DMS 273 treated with DMSO at 0.1 percent for 48 hours (cell line): Measurements from ENCODE around the gene LRP1B.
"Not testable (repeated sequence)": the region's sequence is repeated elsewhere in the genome, so short reads cannot be mapped to it uniquely, and the experiment has no call there.

Experiments used
- DNase-seq: peaks from one replicate; lab custom pipeline; 2025; lab: John Stamatoyannopoulos, UW

The LRP1B gene

GRCh38 chr2:141888987-141889555, 241.7 kb downstream of the LRP1B start:
- DNase-seq = no peak

DNA sequence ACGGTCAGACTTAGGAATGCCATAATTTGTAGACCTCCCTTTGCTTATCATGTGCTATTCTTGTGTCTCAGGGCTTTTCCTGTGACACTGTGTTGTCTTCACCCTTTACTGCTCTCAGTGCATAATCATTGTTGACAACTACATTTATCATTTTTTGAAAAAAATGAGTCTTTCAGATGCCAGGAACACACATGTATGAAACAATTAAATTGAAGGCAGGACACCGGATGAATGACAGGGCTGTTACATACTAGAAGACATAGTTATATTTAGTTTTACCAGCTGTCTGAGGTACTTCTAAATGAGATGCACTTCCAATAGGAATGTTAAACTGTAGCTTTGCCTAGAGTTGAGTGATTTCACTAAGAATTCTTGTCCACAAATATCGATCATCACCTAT, 243.5 kb downstream of the LRP1B start:
- no peak for DNase-seq

- no peak for DNase-seq
These were observed 252.8 kb downstream of the LRP1B start for GRCh38 chr2:141878016-141878415.

- DNase-seq = no peak
These were observed 258.7 kb downstream of the LRP1B start for GRCh38 chr2:141871913-141872634.

GRCh38 chr2:141869572-141869971, 261.2 kb downstream of the LRP1B start:
- DNase-seq = no peak

DNA sequence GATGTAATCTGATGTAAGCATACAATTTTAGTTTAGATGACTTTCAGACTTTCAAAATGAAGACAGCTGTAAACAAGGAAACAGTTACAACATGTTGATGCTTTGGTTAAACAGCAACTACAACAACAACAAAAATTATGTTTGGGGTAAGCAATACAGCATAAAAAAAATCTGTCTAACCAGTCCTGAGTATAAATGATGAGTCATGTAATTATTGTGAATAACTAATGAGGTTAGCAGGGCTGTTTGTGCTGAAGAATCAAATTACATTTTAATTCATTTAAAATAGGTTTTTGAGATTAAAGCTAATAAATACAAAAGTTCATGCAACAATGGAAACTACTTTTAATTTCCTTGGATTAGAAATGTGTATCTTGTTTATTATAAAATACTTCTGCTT, 266.9 kb downstream of the LRP1B start:
- DNase-seq = no peak

DNA sequence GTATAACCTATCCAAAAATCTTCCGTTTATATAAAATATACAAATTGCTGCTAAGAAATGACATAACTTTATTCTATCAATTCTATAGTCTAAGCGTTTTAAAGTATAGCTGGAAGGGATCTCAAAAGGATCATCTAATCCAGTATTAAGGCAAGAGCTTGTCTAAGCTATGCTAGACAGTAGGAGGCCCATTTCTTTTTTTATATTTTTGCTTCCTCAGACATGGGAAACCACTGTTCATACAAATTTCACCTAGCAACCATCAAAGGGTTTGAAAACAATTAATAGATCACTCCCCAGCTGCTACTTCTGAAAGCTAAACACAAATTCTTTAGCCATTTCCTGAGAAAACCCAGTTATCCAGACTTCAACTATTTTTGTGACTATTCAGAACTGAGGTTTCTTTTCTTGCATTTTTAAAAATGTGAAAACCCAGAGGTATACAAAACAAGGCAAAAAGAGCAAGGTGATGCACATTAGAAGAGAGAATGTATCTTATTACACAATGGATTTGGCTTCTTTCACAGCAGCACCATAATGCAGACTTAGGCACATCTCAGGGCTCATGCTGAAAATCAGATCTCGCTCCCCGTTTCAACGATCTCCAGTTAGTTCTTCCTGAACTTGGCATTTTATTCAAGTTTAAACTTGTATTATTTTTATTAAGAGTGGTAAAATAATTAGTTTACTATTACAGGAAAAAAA, 274.4 kb downstream of the LRP1B start:
- no peak for DNase-seq

DNA sequence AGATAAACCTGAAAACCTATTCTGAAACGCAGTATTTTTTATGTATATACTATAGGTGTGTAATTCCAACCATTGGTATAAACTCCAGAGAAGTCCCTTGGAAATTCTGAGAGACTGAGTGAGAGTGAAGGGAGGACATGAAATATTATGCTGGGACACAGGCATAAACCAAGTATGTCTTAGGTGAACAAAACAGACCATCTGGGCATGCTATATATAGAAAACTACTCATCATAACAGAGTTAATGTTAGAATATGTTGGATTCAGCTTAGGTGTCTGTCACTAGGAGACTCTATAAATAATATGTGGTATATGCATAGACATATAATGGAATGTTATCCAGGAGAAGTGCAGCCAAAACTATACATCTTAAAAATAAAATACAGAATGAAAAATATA, 282.6 kb downstream of the LRP1B start:
- DNase-seq = no peak

DNA sequence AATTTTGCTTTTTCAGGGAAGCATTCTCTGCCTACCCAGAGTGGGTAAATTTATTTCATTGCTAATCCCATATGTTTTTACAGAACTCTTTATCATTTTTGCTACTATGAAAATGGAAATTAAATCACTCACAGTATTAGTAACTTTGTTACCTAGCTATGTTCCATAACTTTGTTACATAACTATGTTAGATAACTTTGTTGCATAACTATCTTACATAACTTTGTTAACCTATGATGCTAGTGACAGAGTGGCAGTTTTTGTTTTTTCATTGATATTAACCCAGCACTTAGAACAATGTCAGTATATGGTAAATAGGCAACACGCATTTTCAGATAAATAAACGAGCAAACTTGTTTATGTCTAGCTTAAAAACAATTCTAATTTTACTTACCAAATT, 286.6 kb downstream of the LRP1B start:
- DNase-seq = no peak

DNA sequence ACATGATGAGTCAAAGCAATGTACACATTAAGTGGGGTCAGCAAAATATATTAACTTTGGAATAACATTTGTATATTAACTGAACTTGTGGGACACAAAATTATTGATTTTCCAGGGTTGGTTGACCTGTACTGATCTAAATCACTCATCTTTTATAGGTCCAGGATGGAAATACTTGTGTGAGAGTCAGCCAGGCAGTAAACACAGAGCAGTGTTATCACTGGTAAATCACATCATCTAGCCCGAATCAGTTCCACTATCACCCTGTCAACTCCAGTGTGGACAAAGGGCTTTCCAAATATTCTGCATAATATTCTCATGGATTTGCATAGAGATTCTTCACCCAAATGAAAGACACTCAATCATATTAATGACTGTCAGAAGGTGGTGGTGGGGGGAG, 295.7 kb downstream of the LRP1B start:
- DNase-seq = no peak

DNA sequence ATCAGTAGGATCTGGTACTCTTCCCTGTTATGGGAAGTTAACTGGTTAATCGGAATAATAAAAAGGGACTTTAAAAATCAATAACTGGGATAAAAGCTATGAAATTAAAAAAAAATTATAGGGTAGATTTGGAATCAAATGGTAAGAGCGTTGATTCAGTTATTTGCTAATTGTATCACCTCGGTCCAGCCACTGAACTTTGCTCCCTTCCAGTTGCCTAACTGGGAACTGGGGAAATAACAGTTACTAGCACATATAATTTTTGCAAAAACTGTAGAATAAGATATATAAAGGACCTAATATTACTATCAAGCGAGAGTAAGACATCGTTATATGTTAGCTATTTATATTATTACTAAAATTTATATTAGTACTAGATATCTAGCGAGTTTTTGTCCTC, 302.1 kb downstream of the LRP1B start:
- DNase-seq = no peak

GRCh38 chr2:141824790-141825189, 306.0 kb downstream of the LRP1B start:
- DNase-seq = no peak

DNA sequence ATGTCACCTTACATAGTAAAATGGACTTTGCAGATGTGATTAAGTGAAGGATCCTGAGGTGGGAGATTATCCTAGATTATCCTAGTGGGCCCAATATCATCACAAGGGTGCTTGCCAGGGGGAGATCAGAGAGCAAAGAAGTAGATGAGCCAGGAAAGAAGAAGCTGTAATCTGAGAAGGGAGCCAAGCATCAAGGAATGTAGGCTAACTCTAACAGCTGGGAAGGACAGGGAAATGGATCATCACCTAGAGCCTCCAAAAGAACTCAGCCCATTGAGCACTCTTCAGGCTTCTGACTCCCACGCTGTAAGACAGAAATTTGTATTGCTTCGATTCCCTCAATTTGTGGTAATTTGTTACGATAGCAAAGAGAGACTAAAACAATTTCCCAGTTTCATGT, 309.9 kb downstream of the LRP1B start:
- DNase-seq = no peak

GRCh38 chr2:141815320-141815719, 315.5 kb downstream of the LRP1B start:
- DNase-seq = not testable (repeated sequence)

DNA sequence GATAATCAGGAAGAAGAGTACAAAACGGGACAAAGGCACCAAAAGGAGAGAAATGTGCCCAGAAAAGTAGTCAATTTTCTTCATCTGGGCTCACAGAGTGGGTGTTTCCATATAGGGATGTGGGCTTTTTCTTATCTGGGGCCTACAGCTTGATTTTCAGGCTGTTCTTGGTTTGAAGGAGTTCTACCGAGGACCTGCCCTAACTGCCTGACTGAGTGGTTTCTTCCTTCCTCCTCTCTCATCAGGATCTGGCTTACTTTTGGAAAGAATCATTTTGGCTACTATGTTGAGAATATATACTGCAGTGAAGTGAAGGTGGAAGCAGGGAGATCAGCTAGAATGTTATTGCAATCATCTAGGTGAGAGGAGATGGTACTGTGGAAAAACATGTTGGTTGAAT, 316.7 kb downstream of the LRP1B start:
- no peak for DNase-seq

DNA sequence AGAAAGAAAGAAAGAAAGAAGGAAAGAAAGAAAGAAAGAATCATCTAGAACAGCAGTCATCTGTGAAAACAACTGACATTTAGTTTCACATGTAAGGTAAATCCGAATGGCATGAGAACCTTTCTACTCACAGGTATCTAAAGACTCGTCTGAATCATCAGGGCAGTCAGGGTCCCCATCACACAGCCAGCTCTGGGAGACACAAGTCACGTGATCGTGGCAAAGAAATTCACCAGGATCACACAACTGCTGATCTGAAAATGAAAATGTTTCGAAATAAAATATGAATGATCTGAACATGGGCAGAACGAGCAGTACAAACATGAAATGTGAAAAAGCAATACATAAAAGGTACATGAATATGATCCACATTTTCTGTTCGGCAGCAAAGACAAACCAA, 320.7 kb downstream of the LRP1B start:
- DNase-seq = no peak

DNA sequence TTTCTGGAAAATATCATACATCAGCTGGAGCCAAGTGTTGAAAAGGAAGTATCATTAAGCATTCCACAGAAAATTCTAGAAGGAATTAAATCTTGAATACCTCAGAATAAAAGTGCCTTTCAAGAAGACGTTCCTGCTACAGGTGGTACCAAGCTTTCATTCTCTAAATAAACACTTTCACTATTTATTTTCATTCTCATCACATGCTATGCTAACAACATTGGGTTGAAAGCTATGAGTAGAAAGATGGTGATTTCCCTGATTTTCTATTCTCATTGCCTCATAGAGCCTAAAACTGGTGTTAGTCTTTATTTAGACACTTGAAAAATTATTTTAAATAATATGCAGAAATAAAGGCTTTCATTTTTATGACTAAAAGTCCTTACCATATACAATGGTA, 324.7 kb downstream of the LRP1B start:
- no peak for DNase-seq

DNA sequence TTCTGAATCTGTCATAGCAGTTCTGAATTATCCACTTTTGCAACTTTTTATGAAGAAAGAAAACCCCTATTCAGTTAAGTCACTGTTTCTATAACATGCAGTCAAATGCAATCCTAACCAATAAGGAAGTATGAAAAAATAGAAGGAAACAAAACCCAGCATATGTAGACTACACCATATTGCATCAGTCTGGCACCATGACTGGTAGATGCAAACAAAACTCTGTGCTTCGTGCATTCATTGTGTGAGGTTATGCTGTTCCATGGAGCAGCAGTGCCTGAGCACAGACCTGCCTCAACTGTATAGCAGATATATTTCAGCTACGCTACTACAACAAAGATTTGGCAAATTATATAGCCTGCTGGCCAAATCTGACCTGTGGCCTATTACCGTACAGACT, 325.5 kb downstream of the LRP1B start:
- no peak for DNase-seq

DNA sequence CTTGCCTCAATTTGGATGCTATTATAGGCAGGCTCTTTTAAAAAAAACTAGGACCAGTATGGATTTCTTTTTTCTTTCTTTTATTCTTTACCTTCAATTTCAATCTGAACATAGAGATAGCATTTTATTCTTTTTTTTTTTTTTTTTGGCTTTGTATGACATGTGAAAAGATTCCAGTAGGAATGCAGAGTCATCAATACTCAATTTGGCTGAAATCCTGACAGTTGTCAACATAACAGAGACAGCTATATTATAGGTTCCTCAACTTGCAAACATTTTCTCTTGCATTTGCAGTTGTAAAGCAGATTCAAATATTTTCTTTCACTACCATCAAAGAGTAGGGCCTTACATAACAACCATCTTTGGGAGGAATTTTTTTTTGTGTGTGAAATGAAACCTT, 334.4 kb downstream of the LRP1B start:
- DNase-seq = no peak

- no peak for DNase-seq
These were observed 339.3 kb downstream of the LRP1B start for GRCh38 chr2:141791521-141791920.

DNA sequence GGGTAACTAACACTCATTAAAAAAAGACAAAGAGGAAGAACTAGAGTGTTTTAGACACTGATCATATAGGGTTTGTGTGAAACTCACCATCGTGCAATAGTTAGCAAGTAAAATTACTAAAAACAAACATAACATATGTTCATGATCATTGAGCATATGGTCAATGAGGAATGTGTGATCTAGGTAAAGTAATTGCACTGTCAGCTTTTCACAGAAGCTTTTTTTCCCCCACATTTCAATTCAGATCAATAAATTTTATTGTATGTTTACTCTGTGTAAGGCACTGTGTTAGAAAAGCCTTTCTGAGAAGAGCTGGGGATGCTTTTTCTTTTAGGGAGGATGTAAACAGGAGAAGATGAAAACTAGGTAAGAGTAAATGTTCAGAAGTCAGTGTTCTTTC, 348.2 kb downstream of the LRP1B start:
- DNase-seq = no peak

- no peak for DNase-seq
These were observed 352.4 kb downstream of the LRP1B start for GRCh38 chr2:141778315-141778835.

GRCh38 chr2:141770530-141770929, 360.3 kb downstream of the LRP1B start:
- no peak for DNase-seq
